BE2C (cell line): ENCODE measurements around the gene IL18R1.

Source experiments
- DNase-seq: peaks from one replicate; pipeline ENCODE4 v3.0.0-alpha.2; 2020
- H3K27me3 ChIP-seq: fragments of 250-450 bp; sonication (Bioruptor Pico); 2 replicates; pipeline ENCODE4 v1.5.1; 2020; ENCODE audit warnings: mild to moderate bottlenecking
- H3K36me3 ChIP-seq: fragments of 250-450 bp; sonication (Bioruptor Pico); 2 replicates; pipeline ENCODE4 v1.5.1; 2020; ENCODE audit warnings: mild to moderate bottlenecking
- H3K4me1 ChIP-seq: fragments of 250-450 bp; sonication (Bioruptor Pico); 2 replicates; pipeline ENCODE4 v1.5.1; 2020
- H3K4me3 ChIP-seq: 2 replicates; pipeline ENCODE4 v1.5.1; 2011; ENCODE audit warnings: low read depth, low read length
- H3K9me3 ChIP-seq: fragments of 250-450 bp; sonication (Bioruptor Pico); 2 replicates; pipeline ENCODE4 v1.5.1; 2020
- CTCF ChIP-seq: IDR thresholded peaks from 2 replicates; pipeline ENCODE4 v1.5.1; 2012; ENCODE audit warnings: mild to moderate bottlenecking, low read depth, low read length

The IL18R1 gene

GRCh38 chr2:102361632-102362241 lies 6.1 kb downstream of the IL18R1 start:
- DNase-seq: no peak
- no peaks in the 10 kb centered on the region for H3K27me3 ChIP-seq
- no peaks in the 10 kb centered on the region for H3K9me3 ChIP-seq
- H3K4me1 ChIP-seq: no peaks in the 10 kb centered on the region
- no peak for TF ChIP-seq CTCF
- H3K36me3 ChIP-seq: no peaks in the 10 kb centered on the region
- no peak overlapping the region for H3K4me3 ChIP-seq

- Histone ChIP-seq H3K4me1 (no peaks in the 10 kb centered on the region), H3K36me3 (no peaks in the 10 kb centered on the region), H3K4me3 (no peak overlapping the region), H3K27me3 (no peaks in the 10 kb centered on the region), H3K9me3 (no peaks in the 10 kb centered on the region)
- TF ChIP-seq CTCF: no peak
- no peak for DNase-seq
Measured at GRCh38 chr2:102365763-102366162, 10.2 kb downstream of the IL18R1 start.

DNA sequence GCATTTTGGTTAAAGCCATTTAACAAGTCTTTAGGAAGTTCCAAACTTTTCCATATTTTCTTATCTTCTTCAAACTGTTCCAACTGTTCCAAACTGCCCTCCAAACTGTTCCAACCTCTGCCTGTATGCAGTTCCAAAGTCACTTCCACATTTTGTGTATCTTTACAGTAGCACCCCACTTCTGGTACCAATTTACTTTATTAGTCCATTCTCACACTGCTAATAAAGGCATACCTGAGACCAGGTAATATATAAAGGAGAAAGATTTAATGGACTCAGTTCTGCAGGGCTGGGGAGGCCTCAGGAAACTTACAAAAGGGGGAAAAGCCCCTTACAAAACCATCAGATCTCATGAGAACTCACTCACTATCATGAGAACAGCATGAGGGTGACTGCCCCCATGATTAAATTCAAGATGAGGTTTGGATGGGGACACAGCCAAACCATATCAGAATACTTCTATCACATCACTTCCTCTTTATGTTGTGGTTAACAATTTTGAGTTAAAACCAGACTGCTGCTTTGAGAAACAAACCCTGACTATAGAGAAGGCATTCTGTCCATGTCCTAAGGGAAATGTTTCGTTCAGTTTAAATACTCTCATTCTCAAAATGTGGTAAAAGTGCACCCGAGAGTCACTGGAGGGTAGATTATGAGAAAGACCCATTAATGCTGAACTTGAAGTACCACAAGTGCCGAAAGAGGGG lies 11.0 kb downstream of the IL18R1 start:
- Histone ChIP-seq H3K27me3 (no peaks in the 10 kb centered on the region), H3K4me1 (no peaks in the 10 kb centered on the region), H3K4me3 (no peak overlapping the region), H3K36me3 (no peaks in the 10 kb centered on the region), H3K9me3 (no peaks in the 10 kb centered on the region)
- no peak for DNase-seq
- TF ChIP-seq CTCF: no peak

- Histone ChIP-seq H3K4me1 (no peaks in the 10 kb centered on the region), H3K9me3 (no peaks in the 10 kb centered on the region), H3K36me3 (no peaks in the 10 kb centered on the region), H3K27me3 (no peaks in the 10 kb centered on the region), H3K4me3 (no peak overlapping the region)
- DNase-seq: no peak
- TF ChIP-seq CTCF: no peak
Measured at GRCh38 chr2:102367331-102367971, 11.9 kb downstream of the IL18R1 start.

DNA sequence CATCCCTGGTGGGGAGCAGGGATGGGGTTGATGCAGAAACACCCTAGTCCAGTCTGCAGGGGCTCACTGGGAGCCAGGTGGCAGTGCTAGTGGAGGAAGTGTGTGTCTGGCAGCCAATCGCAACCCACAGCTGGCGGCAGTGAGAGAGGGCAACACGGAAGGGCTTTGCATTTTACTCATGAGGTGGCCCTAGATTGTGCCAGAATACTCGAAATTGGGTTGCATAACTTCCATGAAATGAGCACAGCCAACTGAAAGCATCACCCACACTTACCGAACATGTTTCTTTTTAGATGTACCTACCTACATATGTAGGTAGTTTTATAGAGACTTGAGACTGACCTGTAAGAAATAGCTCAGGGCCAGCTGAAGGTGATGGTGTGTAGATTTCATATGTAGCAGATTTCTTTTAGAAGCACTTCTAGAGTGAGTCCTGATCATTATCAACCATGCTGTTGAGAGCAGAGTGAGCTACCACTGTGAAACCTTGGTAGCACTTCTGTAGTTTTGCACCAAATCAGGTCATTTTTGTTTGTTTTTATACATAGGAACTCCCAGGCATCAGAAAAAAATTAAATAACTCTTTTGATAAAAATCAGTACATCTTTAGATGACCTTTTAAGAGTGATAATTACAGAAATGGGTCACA lies 13.0 kb downstream of the IL18R1 start:
- Histone ChIP-seq H3K4me1 (no peaks in the 10 kb centered on the region), H3K4me3 (no peak overlapping the region), H3K9me3 (no peaks in the 10 kb centered on the region), H3K27me3 (no peaks in the 10 kb centered on the region), H3K36me3 (no peaks in the 10 kb centered on the region)
- TF ChIP-seq CTCF: no peak
- no peak for DNase-seq
